HG02885 (cell line): Measurements from ENCODE around the gene COMMD10.
"Not testable (repeated sequence)": the region's sequence is repeated elsewhere in the genome, so short reads cannot be mapped to it uniquely, and the experiment has no call there.

ENCODE experiments used
- ATAC-seq: cut with Tn5 transposase; IDR thresholded peaks from one replicate; pipeline ENCODE4 v1.9.1; 2021; ENCODE audit warnings: mild to moderate bottlenecking; ENCODE audit not compliant: unreplicated experiment, poor library complexity

The COMMD10 gene

GRCh38 chr5:116084871-116085715 is at the start of gene COMMD10:
Gene COMMD10 (plus strand): TSS chr5:116085025.
- peak; percentile 88 for ATAC-seq

- no peak for ATAC-seq
Observed at GRCh38 chr5:116035123-116035522, 49.7 kb upstream of the COMMD10 start.

- no peak for ATAC-seq
Observed at GRCh38 chr5:116037236-116037822, 47.5 kb upstream of the COMMD10 start.

- peak; percentile 93 for ATAC-seq
Observed at GRCh38 chr5:116038817-116039216, 46.0 kb upstream of the COMMD10 start.

GRCh38 chr5:116042375-116042774 is 42.5 kb upstream of the COMMD10 start:
- peak; percentile 42 for ATAC-seq

- no peak for ATAC-seq
Observed at GRCh38 chr5:116044073-116044472, 40.8 kb upstream of the COMMD10 start.

- ATAC-seq: no peak
Observed at GRCh38 chr5:116045821-116046220, 39.0 kb upstream of the COMMD10 start.

GRCh38 chr5:116046261-116046660 is 38.6 kb upstream of the COMMD10 start:
- ATAC-seq: no peak

- ATAC-seq: no peak
Observed at GRCh38 chr5:116046823-116047222, 38.0 kb upstream of the COMMD10 start.

GRCh38 chr5:116058346-116058936 is 26.4 kb upstream of the COMMD10 start:
- ATAC-seq: no peak

GRCh38 chr5:116062352-116062751 is 22.5 kb upstream of the COMMD10 start:
- no peak for ATAC-seq

- ATAC-seq: no peak
Observed at GRCh38 chr5:116063950-116064349, 20.9 kb upstream of the COMMD10 start.

GRCh38 chr5:116068028-116068632 is 16.7 kb upstream of the COMMD10 start:
- ATAC-seq: peak; percentile 70

- ATAC-seq: no peak
Observed at GRCh38 chr5:116071211-116071610, 13.6 kb upstream of the COMMD10 start.

GRCh38 chr5:116075191-116075831 is 9.5 kb upstream of the COMMD10 start:
- no peak for ATAC-seq

- peak; percentile 99 for ATAC-seq
Observed at GRCh38 chr5:116076496-116076895, 8.3 kb upstream of the COMMD10 start.

GRCh38 chr5:116078199-116078598 is 6.6 kb upstream of the COMMD10 start:
- ATAC-seq: no peak

GRCh38 chr5:116084287-116084691 is 536 bp upstream of the COMMD10 start:
- peak; percentile 50 for ATAC-seq

- ATAC-seq: not testable (repeated sequence)
Observed at GRCh38 chr5:116086309-116086708, 1.5 kb downstream of the COMMD10 start.

GRCh38 chr5:116088062-116088461 is 3.2 kb downstream of the COMMD10 start:
- ATAC-seq: no peak
